ENCODE data around the gene PCK2. TPM values are rescaled to one million over a fixed set of nuclear protein-coding genes. Genes with fewer than 3 reads are reported as not detected.

PCK2 gene
- total and polyA plus RNA-seq, 2 of the 13 experiments (the other 11 are each of a cell fraction or from before 2014, with no cell fraction given) = 129 to 272 TPM

GRCh38 chr14:24067133-24068082 is 26.7 kb upstream of the PCK2 start (continued):
- TF ChIP-seq KIAA2018 (CRISPR knock-in tag; IDR thresholded peaks at IDR 0.05; ENCODE audit: borderline replicate concordance) (no peak), ZNF589 (CRISPR knock-in tag; conservative IDR thresholded peaks at IDR 0.05) (no peak), MEF2D (CRISPR knock-in tag; IDR thresholded peaks at IDR 0.05) (no peak), MXI1 (IDR thresholded peaks at IDR 0.05; ENCODE audit: borderline replicate concordance, low read depth, low read length) (no peak), FOXJ3 (CRISPR knock-in tag; IDR thresholded peaks at IDR 0.05; ENCODE audit: borderline replicate concordance) (no peak), KAT2B (IDR thresholded peaks at IDR 0.05; ENCODE audit: borderline replicate concordance, low read depth, low read length) (no peak), ADNP (CRISPR knock-in tag; IDR thresholded peaks at IDR 0.05) (no peak), ZNF251 (CRISPR knock-in tag; IDR thresholded peaks at IDR 0.05) (no peak), ZNF629 (CRISPR knock-in tag; conservative IDR thresholded peaks at IDR 0.05) (no peak), SNAPC4 (CRISPR knock-in tag; IDR thresholded peaks at IDR 0.05) (no peak), PRPF4 (IDR thresholded peaks at IDR 0.05; ENCODE audit: low read depth, low read length, poor library complexity, severe bottlenecking) (no peak), IKZF5 (CRISPR knock-in tag; IDR thresholded peaks at IDR 0.05) (no peak), CREM (IDR thresholded peaks at IDR 0.05) (no peak), CREM (CRISPR knock-in tag; IDR thresholded peaks at IDR 0.05) (no peak), HIVEP1 (CRISPR knock-in tag; IDR thresholded peaks at IDR 0.05) (no peak)
